SK-N-SH treated with all-trans-retinoic acid at 6 μM for 48 hours (cell line): ENCODE data around the gene TANC1.

ENCODE experiments used
- ATAC-seq: fragments of 200-7000 bp; cut with Tn5 transposase; 3 replicates; pipeline ENCODE4 v1.9.1; 2020; ENCODE audit warnings: mild to moderate bottlenecking, moderate library complexity
- ARNTL ChIP-seq: fragments of 450-650 bp; formaldehyde crosslinking; IDR thresholded peaks from 2 replicates; pipeline ENCODE4 v1.5.0; 2020; ENCODE audit warnings: low read depth, mild to moderate bottlenecking, moderate library complexity, borderline replicate concordance
- BACH2 ChIP-seq: fragments of 250-450 bp; sonication (Bioruptor Pico); IDR thresholded peaks from 2 replicates; pipeline ENCODE4 v1.9.0; 2021; ENCODE audit warnings: mild to moderate bottlenecking, borderline replicate concordance
- CREB5 ChIP-seq: fragments of 250-450 bp; sonication (Bioruptor Pico); IDR thresholded peaks from 2 replicates; pipeline ENCODE4 v1.5.1; 2020; ENCODE audit warnings: low read depth, mild to moderate bottlenecking, moderate library complexity
- CSDC2 ChIP-seq: fragments of 250-450 bp; sonication (Bioruptor Pico); IDR thresholded peaks from 2 replicates; pipeline ENCODE4 v1.5.0; 2020; ENCODE audit warnings: mild to moderate bottlenecking, moderate library complexity
- CSRNP3 ChIP-seq: fragments of 250-450 bp; sonication (Bioruptor Pico); IDR thresholded peaks from 2 replicates; pipeline ENCODE4 v1.5.1; 2021; ENCODE audit warnings: mild to moderate bottlenecking, moderate library complexity
- ESRRG ChIP-seq: fragments of 250-450 bp; sonication (Bioruptor Pico); IDR thresholded peaks from 2 replicates; pipeline ENCODE4 v1.6.1; 2021; ENCODE audit warnings: mild to moderate bottlenecking
- GLIS3 ChIP-seq: fragments of 250-450 bp; sonication (Bioruptor Pico); IDR thresholded peaks from 2 replicates; pipeline ENCODE4 v1.5.0; 2020; ENCODE audit warnings: mild to moderate bottlenecking, moderate library complexity
- ISL1 ChIP-seq: fragments of 250-450 bp; sonication (Bioruptor Pico); IDR thresholded peaks from 2 replicates; pipeline ENCODE4 v2.1.2; 2022; ENCODE audit warnings: mild to moderate bottlenecking, moderate library complexity
- OSR1 ChIP-seq: fragments of 250-450 bp; sonication (Bioruptor Pico); IDR thresholded peaks from 2 replicates; pipeline ENCODE4 v1.8.0; 2022; ENCODE audit warnings: moderate library complexity, mild to moderate bottlenecking, inconsistent platforms
- PATZ1 ChIP-seq: fragments of 250-450 bp; sonication (Bioruptor Pico); IDR thresholded peaks from 2 replicates; pipeline ENCODE4 v1.8.0; 2020; ENCODE audit warnings: mild to moderate bottlenecking, moderate library complexity, borderline replicate concordance
- POU6F1 ChIP-seq: fragments of 250-450 bp; sonication (Bioruptor Pico); IDR thresholded peaks from 2 replicates; pipeline ENCODE4 v1.8.0; 2021; ENCODE audit warnings: low read depth, mild to moderate bottlenecking, moderate library complexity, borderline replicate concordance
- PPARA ChIP-seq: fragments of 250-450 bp; sonication (Bioruptor Pico); IDR thresholded peaks from 2 replicates; pipeline ENCODE4 v1.5.0; 2020; ENCODE audit warnings: mild to moderate bottlenecking, borderline replicate concordance
- RARB ChIP-seq: fragments of 250-450 bp; sonication (Bioruptor Pico); IDR thresholded peaks from 2 replicates; pipeline ENCODE4 v1.8.0; 2021; ENCODE audit warnings: mild to moderate bottlenecking, moderate library complexity
- SNAI2 ChIP-seq: fragments of 250-450 bp; sonication (Bioruptor Pico); IDR thresholded peaks from 2 replicates; pipeline ENCODE4 v1.5.0; 2020; ENCODE audit warnings: mild to moderate bottlenecking, moderate library complexity
- TCF4 ChIP-seq: fragments of 250-450 bp; sonication (Bioruptor Pico); IDR thresholded peaks from 2 replicates; pipeline ENCODE4 v1.8.0; 2021; ENCODE audit warnings: mild to moderate bottlenecking, moderate library complexity, borderline replicate concordance
- TSHZ2 ChIP-seq: fragments of 250-450 bp; sonication (Bioruptor Pico); IDR thresholded peaks from 2 replicates; pipeline ENCODE4 v1.5.0; 2020; ENCODE audit warnings: mild to moderate bottlenecking, moderate library complexity
- ZC3H10 ChIP-seq: fragments of 250-450 bp; sonication (Bioruptor Pico); IDR thresholded peaks from 2 replicates; pipeline ENCODE4 v1.5.1; 2021; ENCODE audit warnings: mild to moderate bottlenecking, moderate library complexity
- ZFP3 ChIP-seq: fragments of 250-450 bp; sonication (Bioruptor Pico); IDR thresholded peaks from 2 replicates; pipeline ENCODE4 v1.5.0; 2020; ENCODE audit warnings: mild to moderate bottlenecking, moderate library complexity
- ZFP30 ChIP-seq: fragments of 450-650 bp; formaldehyde crosslinking; IDR thresholded peaks from 2 replicates; pipeline ENCODE4 v1.5.0; 2022; ENCODE audit warnings: mild to moderate bottlenecking, moderate library complexity
- ZNF565 ChIP-seq: fragments of 450-650 bp; formaldehyde crosslinking; conservative IDR thresholded peaks from 2 replicates; pipeline ENCODE4 v1.5.0; 2020; ENCODE audit warnings: low read depth, mild to moderate bottlenecking, moderate library complexity
- ZNF70 ChIP-seq: fragments of 450-650 bp; formaldehyde crosslinking; IDR thresholded peaks from 2 replicates; pipeline ENCODE4 v1.5.0; 2020; ENCODE audit warnings: mild to moderate bottlenecking, moderate library complexity
- ZNF8 ChIP-seq: fragments of 450-650 bp; formaldehyde crosslinking; IDR thresholded peaks from 2 replicates; pipeline ENCODE4 v1.5.0; 2020; ENCODE audit warnings: mild to moderate bottlenecking, moderate library complexity

The TANC1 gene

GRCh38 chr2:159108181-159108893 is 139.9 kb downstream of the TANC1 start:
- TF ChIP-seq ZFP3 (no peak), POU6F1 (CRISPR knock-in tag) (no peak), ZNF8 (no peak), PATZ1 (CRISPR knock-in tag) (no peak), CSDC2 (CRISPR knock-in tag) (no peak), RARB (CRISPR knock-in tag) (no peak), TSHZ2 (CRISPR knock-in tag) (no peak), ARNTL (CRISPR knock-in tag) (no peak), GLIS3 (no peak), ZFP30 (CRISPR knock-in tag) (no peak), CSRNP3 (no peak), SNAI2 (CRISPR knock-in tag) (no peak), ZNF565 (CRISPR knock-in tag) (no peak), PPARA (no peak), ZC3H10 (CRISPR knock-in tag) (no peak), CREB5 (no peak), ESRRG (CRISPR knock-in tag) (no peak), ISL1 (CRISPR knock-in tag) (no peak)
- ATAC-seq = no peak

- ATAC-seq = no peak
- no peak for TF ChIP-seq PPARA
- no peak for TF ChIP-seq ZC3H10 (CRISPR knock-in tag)
- TF ChIP-seq ZFP3 = no peak
- no peak for TF ChIP-seq BACH2 (CRISPR knock-in tag)
- no peak for TF ChIP-seq RARB (CRISPR knock-in tag)
- TF ChIP-seq ZNF70 (CRISPR knock-in tag) = no peak
- no peak for TF ChIP-seq TSHZ2 (CRISPR knock-in tag)
- TF ChIP-seq CSRNP3 = no peak
- TF ChIP-seq ESRRG (CRISPR knock-in tag) = no peak
- TF ChIP-seq ZNF565 (CRISPR knock-in tag) = no peak
- TF ChIP-seq ZNF8 = no peak
- TF ChIP-seq ISL1 (CRISPR knock-in tag) = no peak
- no peak for TF ChIP-seq TCF4 (CRISPR knock-in tag)
- no peak for TF ChIP-seq OSR1 (CRISPR knock-in tag)
- no peak for TF ChIP-seq POU6F1 (CRISPR knock-in tag)
- no peak for TF ChIP-seq CREB5
Measured at GRCh38 chr2:159109517-159109916, 141.1 kb downstream of the TANC1 start.
